GM10266 (cell line): Measurements from ENCODE around the gene FAM177B.

ENCODE experiments used
- DNase-seq: peaks from one replicate; pipeline ENCODE4 v3.0.0; 2012; ENCODE audit errors: extremely low spot score
- TF ChIP-seq, protein P1 (sequence below): IDR thresholded peaks from 2 replicates; pipeline ENCODE4 v1.5.1; 2012; ENCODE audit warnings: mild to moderate bottlenecking, low read depth; ENCODE audit not compliant: control insufficient read depth, insufficient read depth; ENCODE audit errors: missing control alignments

FAM177B gene

GRCh38 chr1:222794656-222795474, 57.9 kb downstream of the FAM177B start:
- DNase-seq: no peak
- TF ChIP-seq, protein P1, sequence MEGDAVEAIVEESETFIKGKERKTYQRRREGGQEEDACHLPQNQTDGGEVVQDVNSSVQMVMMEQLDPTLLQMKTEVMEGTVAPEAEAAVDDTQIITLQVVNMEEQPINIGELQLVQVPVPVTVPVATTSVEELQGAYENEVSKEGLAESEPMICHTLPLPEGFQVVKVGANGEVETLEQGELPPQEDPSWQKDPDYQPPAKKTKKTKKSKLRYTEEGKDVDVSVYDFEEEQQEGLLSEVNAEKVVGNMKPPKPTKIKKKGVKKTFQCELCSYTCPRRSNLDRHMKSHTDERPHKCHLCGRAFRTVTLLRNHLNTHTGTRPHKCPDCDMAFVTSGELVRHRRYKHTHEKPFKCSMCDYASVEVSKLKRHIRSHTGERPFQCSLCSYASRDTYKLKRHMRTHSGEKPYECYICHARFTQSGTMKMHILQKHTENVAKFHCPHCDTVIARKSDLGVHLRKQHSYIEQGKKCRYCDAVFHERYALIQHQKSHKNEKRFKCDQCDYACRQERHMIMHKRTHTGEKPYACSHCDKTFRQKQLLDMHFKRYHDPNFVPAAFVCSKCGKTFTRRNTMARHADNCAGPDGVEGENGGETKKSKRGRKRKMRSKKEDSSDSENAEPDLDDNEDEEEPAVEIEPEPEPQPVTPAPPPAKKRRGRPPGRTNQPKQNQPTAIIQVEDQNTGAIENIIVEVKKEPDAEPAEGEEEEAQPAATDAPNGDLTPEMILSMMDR: no peak

GRCh38 chr1:222798116-222798515, 61.1 kb downstream of the FAM177B start:
- no peak for DNase-seq

DNA sequence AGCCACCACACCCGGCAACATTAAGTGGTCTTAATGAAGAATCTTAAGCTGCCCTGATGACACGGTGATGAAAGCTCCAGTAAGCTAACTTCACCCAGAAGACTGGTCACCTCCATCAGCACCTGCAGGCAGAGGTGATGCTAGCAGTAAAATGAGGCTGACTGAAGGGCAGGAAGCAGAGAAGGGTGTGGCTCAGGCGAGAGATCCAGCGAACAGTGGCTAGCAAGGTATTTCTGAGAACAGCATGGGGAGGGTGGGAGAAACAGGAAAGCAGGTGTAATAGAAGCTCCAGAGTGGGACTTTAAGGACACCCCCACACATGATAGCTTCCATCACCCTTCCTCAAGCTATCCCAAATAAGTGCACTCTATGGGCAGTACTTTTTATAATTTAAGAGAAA, 62.0 kb downstream of the FAM177B start:
- DNase-seq: no peak
- TF ChIP-seq, protein P1: no peak

More at GRCh38 chr1:222798116-222798515, 61.1 kb downstream of the FAM177B start:
- TF ChIP-seq, protein P1: no peak
